ENCODE data around the gene WDR64. TPM values are rescaled to one million over a fixed set of nuclear protein-coding genes. Genes with fewer than 3 reads are reported as not detected.

The WDR64 gene
- total and polyA plus RNA-seq, 2 experiments from 2014 or later = not detected

DNA sequence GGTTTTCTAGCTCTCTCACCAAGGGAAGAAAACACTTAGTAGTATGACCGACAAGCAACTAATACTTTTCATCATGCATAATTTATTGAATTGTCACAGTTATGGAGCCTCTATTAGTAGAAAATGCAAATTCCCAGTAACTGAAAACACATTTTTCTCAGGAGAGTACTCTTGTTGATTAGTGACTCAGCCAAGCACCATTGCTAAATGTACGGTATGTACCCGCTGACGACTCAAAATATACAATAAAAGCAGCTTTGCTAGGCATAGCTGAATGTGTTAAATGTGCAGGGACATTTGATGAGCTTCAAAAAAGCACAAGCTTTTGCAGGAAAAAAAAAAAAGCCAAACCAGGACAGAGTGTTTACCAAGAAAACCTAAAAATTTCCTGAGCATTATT is 63.9 kb downstream of the WDR64 start:
- ATAC-seq (no peak), DNase-seq (ENCODE audit: low spot score) (no peak)
- no peaks in the 10 kb centered on the region for H3K4me1 ChIP-seq (ENCODE audit: insufficient read depth)
- no peaks in the 10 kb centered on the region for H3K27me3 ChIP-seq (ENCODE audit: insufficient read depth)
- H3K79me2 ChIP-seq (replicated peaks; ENCODE audit: insufficient read depth) = no peaks in the 10 kb centered on the region
- Mint-ChIP-seq H3K4me3 (no peak overlapping the region), H3K27me3 (ENCODE audit: insufficient read depth, low read depth, poor library complexity) (peaks cover 3% of the 10 kb centered on the region), H3K27ac (no peak overlapping the region), H3K4me1 (no peaks in the 10 kb centered on the region), H3K9me3 (no peaks in the 10 kb centered on the region; the same call in 2 of the 3 replicates), H3K36me3 (ENCODE audit: low read depth) (no peaks in the 10 kb centered on the region)
- no peak overlapping the region for H3K4me2 ChIP-seq
- H2AFZ ChIP-seq = no peak overlapping the region
- TF ChIP-seq EZH2phosphoT487 (IDR thresholded peaks at IDR 0.05; ENCODE audit: unreplicated experiment) (no peak), ZNF114 (CRISPR knock-in tag; IDR thresholded peaks at IDR 0.05) (no peak), NANOG (IDR thresholded peaks at IDR 0.05; ENCODE audit: borderline replicate concordance) (no peak), POLR2AphosphoS5 (IDR thresholded peaks at IDR 0.05; ENCODE audit: low read depth) (no peak), JUNB (IDR thresholded peaks at IDR 0.05; ENCODE audit: unreplicated experiment) (no peak), CREB1 (CRISPR knock-in tag; IDR thresholded peaks at IDR 0.05; ENCODE audit: low read depth) (no peak), ZNF331 (CRISPR knock-in tag; IDR thresholded peaks at IDR 0.05; ENCODE audit: low read depth) (no peak), EZH2 (IDR thresholded peaks at IDR 0.05; ENCODE audit: low read depth, unreplicated experiment) (no peak), STAT1 (IDR thresholded peaks at IDR 0.05; ENCODE audit: unreplicated experiment) (no peak)
- TF ChIP-seq, protein P1, sequence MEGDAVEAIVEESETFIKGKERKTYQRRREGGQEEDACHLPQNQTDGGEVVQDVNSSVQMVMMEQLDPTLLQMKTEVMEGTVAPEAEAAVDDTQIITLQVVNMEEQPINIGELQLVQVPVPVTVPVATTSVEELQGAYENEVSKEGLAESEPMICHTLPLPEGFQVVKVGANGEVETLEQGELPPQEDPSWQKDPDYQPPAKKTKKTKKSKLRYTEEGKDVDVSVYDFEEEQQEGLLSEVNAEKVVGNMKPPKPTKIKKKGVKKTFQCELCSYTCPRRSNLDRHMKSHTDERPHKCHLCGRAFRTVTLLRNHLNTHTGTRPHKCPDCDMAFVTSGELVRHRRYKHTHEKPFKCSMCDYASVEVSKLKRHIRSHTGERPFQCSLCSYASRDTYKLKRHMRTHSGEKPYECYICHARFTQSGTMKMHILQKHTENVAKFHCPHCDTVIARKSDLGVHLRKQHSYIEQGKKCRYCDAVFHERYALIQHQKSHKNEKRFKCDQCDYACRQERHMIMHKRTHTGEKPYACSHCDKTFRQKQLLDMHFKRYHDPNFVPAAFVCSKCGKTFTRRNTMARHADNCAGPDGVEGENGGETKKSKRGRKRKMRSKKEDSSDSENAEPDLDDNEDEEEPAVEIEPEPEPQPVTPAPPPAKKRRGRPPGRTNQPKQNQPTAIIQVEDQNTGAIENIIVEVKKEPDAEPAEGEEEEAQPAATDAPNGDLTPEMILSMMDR (conservative IDR thresholded peaks at IDR 0.05; ENCODE audit: low read depth in 2 of 2) = no peak
- TF ChIP-seq, protein P2, sequence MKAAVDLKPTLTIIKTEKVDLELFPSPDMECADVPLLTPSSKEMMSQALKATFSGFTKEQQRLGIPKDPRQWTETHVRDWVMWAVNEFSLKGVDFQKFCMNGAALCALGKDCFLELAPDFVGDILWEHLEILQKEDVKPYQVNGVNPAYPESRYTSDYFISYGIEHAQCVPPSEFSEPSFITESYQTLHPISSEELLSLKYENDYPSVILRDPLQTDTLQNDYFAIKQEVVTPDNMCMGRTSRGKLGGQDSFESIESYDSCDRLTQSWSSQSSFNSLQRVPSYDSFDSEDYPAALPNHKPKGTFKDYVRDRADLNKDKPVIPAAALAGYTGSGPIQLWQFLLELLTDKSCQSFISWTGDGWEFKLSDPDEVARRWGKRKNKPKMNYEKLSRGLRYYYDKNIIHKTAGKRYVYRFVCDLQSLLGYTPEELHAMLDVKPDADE (IDR thresholded peaks at IDR 0.05) = no peak
- TF ChIP-seq, protein P3, sequence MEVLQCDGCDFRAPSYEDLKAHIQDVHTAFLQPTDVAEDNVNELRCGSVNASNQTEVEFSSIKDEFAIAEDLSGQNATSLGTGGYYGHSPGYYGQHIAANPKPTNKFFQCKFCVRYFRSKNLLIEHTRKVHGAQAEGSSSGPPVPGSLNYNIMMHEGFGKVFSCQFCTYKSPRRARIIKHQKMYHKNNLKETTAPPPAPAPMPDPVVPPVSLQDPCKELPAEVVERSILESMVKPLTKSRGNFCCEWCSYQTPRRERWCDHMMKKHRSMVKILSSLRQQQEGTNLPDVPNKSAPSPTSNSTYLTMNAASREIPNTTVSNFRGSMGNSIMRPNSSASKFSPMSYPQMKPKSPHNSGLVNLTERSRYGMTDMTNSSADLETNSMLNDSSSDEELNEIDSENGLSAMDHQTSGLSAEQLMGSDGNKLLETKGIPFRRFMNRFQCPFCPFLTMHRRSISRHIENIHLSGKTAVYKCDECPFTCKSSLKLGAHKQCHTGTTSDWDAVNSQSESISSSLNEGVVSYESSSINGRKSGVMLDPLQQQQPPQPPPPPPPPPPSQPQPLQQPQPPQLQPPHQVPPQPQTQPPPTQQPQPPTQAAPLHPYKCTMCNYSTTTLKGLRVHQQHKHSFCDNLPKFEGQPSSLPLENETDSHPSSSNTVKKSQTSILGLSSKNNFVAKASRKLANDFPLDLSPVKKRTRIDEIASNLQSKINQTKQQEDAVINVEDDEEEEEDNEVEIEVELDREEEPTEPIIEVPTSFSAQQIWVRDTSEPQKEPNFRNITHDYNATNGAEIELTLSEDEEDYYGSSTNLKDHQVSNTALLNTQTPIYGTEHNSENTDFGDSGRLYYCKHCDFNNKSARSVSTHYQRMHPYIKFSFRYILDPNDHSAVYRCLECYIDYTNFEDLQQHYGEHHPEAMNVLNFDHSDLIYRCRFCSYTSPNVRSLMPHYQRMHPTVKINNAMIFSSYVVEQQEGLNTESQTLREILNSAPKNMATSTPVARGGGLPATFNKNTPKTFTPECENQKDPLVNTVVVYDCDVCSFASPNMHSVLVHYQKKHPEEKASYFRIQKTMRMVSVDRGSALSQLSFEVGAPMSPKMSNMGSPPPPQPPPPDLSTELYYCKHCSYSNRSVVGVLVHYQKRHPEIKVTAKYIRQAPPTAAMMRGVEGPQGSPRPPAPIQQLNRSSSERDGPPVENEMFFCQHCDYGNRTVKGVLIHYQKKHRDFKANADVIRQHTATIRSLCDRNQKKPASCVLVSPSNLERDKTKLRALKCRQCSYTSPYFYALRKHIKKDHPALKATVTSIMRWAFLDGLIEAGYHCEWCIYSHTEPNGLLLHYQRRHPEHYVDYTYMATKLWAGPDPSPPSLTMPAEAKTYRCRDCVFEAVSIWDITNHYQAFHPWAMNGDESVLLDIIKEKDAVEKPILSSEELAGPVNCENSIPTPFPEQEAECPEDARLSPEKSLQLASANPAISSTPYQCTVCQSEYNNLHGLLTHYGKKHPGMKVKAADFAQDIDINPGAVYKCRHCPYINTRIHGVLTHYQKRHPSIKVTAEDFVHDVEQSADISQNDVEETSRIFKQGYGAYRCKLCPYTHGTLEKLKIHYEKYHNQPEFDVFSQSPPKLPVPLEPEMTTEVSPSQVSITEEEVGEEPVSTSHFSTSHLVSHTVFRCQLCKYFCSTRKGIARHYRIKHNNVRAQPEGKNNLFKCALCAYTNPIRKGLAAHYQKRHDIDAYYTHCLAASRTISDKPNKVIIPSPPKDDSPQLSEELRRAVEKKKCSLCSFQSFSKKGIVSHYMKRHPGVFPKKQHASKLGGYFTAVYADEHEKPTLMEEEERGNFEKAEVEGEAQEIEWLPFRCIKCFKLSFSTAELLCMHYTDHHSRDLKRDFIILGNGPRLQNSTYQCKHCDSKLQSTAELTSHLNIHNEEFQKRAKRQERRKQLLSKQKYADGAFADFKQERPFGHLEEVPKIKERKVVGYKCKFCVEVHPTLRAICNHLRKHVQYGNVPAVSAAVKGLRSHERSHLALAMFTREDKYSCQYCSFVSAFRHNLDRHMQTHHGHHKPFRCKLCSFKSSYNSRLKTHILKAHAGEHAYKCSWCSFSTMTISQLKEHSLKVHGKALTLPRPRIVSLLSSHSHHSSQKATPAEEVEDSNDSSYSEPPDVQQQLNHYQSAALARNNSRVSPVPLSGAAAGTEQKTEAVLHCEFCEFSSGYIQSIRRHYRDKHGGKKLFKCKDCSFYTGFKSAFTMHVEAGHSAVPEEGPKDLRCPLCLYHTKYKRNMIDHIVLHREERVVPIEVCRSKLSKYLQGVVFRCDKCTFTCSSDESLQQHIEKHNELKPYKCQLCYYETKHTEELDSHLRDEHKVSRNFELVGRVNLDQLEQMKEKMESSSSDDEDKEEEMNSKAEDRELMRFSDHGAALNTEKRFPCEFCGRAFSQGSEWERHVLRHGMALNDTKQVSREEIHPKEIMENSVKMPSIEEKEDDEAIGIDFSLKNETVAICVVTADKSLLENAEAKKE (CRISPR knock-in tag; IDR thresholded peaks at IDR 0.05) = no peak
- TF ChIP-seq, protein P4, sequence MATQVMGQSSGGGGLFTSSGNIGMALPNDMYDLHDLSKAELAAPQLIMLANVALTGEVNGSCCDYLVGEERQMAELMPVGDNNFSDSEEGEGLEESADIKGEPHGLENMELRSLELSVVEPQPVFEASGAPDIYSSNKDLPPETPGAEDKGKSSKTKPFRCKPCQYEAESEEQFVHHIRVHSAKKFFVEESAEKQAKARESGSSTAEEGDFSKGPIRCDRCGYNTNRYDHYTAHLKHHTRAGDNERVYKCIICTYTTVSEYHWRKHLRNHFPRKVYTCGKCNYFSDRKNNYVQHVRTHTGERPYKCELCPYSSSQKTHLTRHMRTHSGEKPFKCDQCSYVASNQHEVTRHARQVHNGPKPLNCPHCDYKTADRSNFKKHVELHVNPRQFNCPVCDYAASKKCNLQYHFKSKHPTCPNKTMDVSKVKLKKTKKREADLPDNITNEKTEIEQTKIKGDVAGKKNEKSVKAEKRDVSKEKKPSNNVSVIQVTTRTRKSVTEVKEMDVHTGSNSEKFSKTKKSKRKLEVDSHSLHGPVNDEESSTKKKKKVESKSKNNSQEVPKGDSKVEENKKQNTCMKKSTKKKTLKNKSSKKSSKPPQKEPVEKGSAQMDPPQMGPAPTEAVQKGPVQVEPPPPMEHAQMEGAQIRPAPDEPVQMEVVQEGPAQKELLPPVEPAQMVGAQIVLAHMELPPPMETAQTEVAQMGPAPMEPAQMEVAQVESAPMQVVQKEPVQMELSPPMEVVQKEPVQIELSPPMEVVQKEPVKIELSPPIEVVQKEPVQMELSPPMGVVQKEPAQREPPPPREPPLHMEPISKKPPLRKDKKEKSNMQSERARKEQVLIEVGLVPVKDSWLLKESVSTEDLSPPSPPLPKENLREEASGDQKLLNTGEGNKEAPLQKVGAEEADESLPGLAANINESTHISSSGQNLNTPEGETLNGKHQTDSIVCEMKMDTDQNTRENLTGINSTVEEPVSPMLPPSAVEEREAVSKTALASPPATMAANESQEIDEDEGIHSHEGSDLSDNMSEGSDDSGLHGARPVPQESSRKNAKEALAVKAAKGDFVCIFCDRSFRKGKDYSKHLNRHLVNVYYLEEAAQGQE (IDR thresholded peaks at IDR 0.05; ENCODE audit: unreplicated experiment) = no peak
- no peaks in the 10 kb centered on the region for H4K20me1 ChIP-seq (replicated peaks; ENCODE audit: insufficient read depth)
- H3K36me3 ChIP-seq (ENCODE audit: insufficient read depth) = no peaks in the 10 kb centered on the region
- H3F3A ChIP-seq (replicated peaks; ENCODE audit: low read depth) = no peaks in the 10 kb centered on the region
- no peaks in the 10 kb centered on the region for H3K9me2 ChIP-seq (ENCODE audit: insufficient read depth)
- no peak overlapping the region for H3K4me3 ChIP-seq
- H3K27ac ChIP-seq (ENCODE audit: low read depth) = no peak overlapping the region
